Common myeloid progenitor, CD34-positive (primary cell): ENCODE measurements around the gene NOVA2. TPM values are rescaled to one million over a fixed set of nuclear protein-coding genes. Genes with fewer than 3 reads are reported as not detected.

Experiments used
- CTCF ChIA-PET: fragments of 350-600 bp; sonication (Branson Sonifier 250); formaldehyde crosslinking; loops from one replicate; lab custom pipeline; 2021; ENCODE audit warnings: antibody characterized with exemption; lab: Charles Lee
- POLR2A ChIA-PET: fragments of 350-600 bp; sonication (Branson Sonifier 250); formaldehyde crosslinking; loops from one replicate; lab custom pipeline; 2021; ENCODE audit warnings: antibody characterized with exemption; lab: Charles Lee
- DNase-seq, 3 donors: peaks; one replicate each; pipeline versions ENCODE4 v3.0.0 to v3.0.0-alpha.2; 2013
- H3K27ac ChIP-seq, 2 experiments: 1 replicate in 1 of 2; 2 replicates in 1 of 2; pipeline ENCODE4 v1.7.0; 2013; ENCODE audit warnings: inconsistent platforms in 2 of 2, low read length in 2 of 2, mild to moderate bottlenecking in 2 of 2, low read depth in 1 of 2, moderate library complexity in 1 of 2; ENCODE audit not compliant: severe bottlenecking in 2 of 2, insufficient read depth in 1 of 2, poor library complexity in 1 of 2
- H3K27me3 ChIP-seq, 5 experiments: replicated peaks in 2 of 5; 1 replicate in 3 of 5; 2 replicates in 2 of 5; pipeline versions ENCODE4 v1.6.1 to v1.7.0; 2013; ENCODE audit warnings: low read length in 4 of 5, mild to moderate bottlenecking in 2 of 5, moderate library complexity in 2 of 5, inconsistent platforms in 1 of 5; ENCODE audit not compliant: insufficient read depth in 5 of 5, control insufficient read depth in 4 of 5
- H3K36me3 ChIP-seq, 4 experiments: 1 replicate in 2 of 4; 2 replicates in 2 of 4; pipeline versions ENCODE4 v1.6.1 to v1.7.0; 2013; ENCODE audit warnings: low read length in 3 of 4, control low read depth in 1 of 4, mild to moderate bottlenecking in 1 of 4; ENCODE audit not compliant: control insufficient read depth in 4 of 4, insufficient read depth in 4 of 4
- H3K4me1 ChIP-seq, 4 experiments: 1 replicate in 3 of 4; 2 replicates in 1 of 4; pipeline versions ENCODE4 v1.6.1 to v1.7.1; 2013; ENCODE audit warnings: low read length in 3 of 4, mild to moderate bottlenecking in 3 of 4, control low read depth in 1 of 4, inconsistent platforms in 1 of 4, moderate library complexity in 1 of 4; ENCODE audit not compliant: control insufficient read depth in 4 of 4, insufficient read depth in 4 of 4; ENCODE audit errors: control extremely low read depth in 1 of 4
- H3K4me3 ChIP-seq, 7 experiments: 1 replicate in 4 of 7; 2 replicates in 3 of 7; pipeline versions ENCODE4 v1.5.1 to v1.7.0; 2013; ENCODE audit warnings: mild to moderate bottlenecking in 7 of 7, low read length in 6 of 7, moderate library complexity in 6 of 7, inconsistent platforms in 2 of 7, low read depth in 2 of 7, control low read depth in 1 of 7; ENCODE audit not compliant: insufficient read depth in 4 of 7, control insufficient read depth in 1 of 7; ENCODE audit errors: extremely low read depth in 1 of 7
- H3K9me3 ChIP-seq, 5 experiments: 1 replicate in 4 of 5; 2 replicates in 1 of 5; pipeline versions ENCODE4 v1.6.1 to v1.7.1; 2013; ENCODE audit warnings: low read length in 4 of 5, mild to moderate bottlenecking in 2 of 5, inconsistent platforms in 1 of 5, low read depth in 1 of 5, moderate library complexity in 1 of 5; ENCODE audit not compliant: control insufficient read depth in 4 of 5, insufficient read depth in 2 of 5; ENCODE audit errors: control extremely low read depth in 1 of 5
- WGBS: methylation state at CpG from one replicate; pipeline ENCODE4 v1.1.5; 2013; ENCODE audit not compliant: insufficient coverage; 5-methylcytosine and 5-hydroxymethylcytosine counted together
- polyA plus RNA-seq: library from polyadenylated mRNA; unstranded; fragments of 120-200 nt; gene quantifications from one replicate; pipeline ENCODE4 v1.2.1, GENCODE V29; 2013

Gene NOVA2, protein sequence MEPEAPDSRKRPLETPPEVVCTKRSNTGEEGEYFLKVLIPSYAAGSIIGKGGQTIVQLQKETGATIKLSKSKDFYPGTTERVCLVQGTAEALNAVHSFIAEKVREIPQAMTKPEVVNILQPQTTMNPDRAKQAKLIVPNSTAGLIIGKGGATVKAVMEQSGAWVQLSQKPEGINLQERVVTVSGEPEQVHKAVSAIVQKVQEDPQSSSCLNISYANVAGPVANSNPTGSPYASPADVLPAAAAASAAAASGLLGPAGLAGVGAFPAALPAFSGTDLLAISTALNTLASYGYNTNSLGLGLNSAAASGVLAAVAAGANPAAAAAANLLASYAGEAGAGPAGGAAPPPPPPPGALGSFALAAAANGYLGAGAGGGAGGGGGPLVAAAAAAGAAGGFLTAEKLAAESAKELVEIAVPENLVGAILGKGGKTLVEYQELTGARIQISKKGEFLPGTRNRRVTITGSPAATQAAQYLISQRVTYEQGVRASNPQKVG
- polyA plus RNA-seq, result not detected

DNA sequence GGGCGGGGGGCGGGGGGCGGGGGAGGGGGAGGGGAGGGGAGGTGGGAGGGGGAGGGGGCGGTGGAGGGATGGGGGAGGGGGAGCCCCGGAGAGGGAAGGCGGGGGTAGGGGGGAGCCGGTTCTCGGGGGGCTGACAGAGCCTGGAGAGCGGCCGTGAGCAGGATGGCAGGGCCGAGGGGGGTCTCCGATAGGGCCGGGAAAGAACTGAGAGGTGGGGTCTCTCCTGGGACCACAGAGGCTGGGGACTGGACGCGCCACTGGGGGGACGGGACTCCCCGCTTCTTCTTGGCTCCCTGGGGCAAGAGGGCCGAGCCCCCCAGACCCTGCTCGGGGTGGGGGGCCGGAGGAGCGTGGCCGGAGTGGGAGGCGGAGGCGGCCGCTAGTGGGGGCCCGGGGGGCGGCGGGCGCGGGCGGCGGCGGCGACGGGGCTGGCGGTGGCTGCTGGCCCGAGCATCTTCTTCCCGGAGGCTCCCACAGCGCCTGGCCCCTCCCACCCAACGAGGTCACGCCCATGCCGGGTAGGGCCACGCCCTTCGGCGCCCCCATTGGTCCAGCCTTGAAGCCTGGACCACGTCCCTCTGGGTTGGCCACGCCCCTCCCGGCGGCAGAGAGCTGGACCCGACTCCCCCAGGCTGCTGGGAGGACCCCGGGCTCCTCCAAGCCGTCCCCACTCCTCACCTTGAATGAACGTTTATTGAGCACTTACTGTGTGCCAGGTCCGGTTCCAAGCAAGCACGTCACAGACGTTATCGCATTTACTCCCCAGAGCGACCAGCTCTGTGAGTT, at the start of gene NOVA2:
NOVA2 (minus strand) TSS at position 313 of the 786 bp plus-strand sequence. CDS start 514 bp downstream, outside the sequence.
- POLR2A ChIA-PET, result no interaction called here

DNA sequence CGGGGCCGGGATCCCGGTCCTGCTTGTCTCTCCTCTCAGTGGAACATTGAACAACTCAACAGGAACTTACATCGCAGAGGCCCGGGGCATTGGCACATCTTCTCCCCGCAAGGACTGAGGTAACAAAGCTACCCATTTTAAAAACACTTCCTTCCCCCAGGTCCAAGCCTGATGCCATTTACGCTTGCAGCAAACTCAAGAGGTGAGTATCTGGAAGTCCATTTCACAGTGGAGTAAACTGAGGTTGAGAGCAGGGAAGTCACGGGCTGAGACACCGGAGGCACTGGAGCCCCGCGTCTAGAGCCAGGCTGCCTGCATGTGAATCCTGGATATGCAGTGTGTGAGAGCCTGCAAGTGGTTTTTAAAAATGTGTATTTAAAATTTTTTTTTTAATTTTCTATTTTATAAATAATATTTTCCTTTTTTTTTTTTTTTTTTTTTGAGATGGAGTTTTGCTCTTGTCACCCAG, 49.7 kb upstream of the NOVA2 start:
- Histone ChIP-seq H3K27ac (no peak overlapping the region), H3K4me3 (no peak overlapping the region), H3K4me1 (peaks cover 0 to 5% (median 0%) of the 10 kb centered on the region in 4 experiments), H3K27me3 (peaks cover 0 to 59% (median 19%) of the 10 kb centered on the region in 5 experiments), H3K9me3 (peaks cover 0 to 1% (median 0%) of the 10 kb centered on the region in 5 experiments), H3K36me3 (peaks cover 0 to 2% (median 0%) of the 10 kb centered on the region in 4 experiments)
- POLR2A ChIA-PET, result no interaction called here
- no peak for DNase-seq
- CTCF ChIA-PET, result interaction anchor here (1.5 kb wide), 1 partner anchor 19 kb away, joined by 3 read pairs; no protein-coding TSS in a partner anchor
- 47% methylated on average over 6 of the region's 11 CpGs for WGBS

More for the DNA sequence above, at the start of gene NOVA2:
- H3K4me1 ChIP-seq, result peaks cover 0 to 12% (median 8%) of the 10 kb centered on the region in 4 experiments
- CTCF ChIA-PET, result no interaction called here
- H3K36me3 ChIP-seq, result no peaks in the 10 kb centered on the region
- DNase-seq, result peak in 2 of 3 donors; percentile 31 to 36
- H3K27me3 ChIP-seq, result peaks cover 12 to 90% (median 38%) of the 10 kb centered on the region in 5 experiments
- H3K9me3 ChIP-seq, result peaks cover 0 to 3% (median 2%) of the 10 kb centered on the region in 5 experiments
- no peak within 1 kb of the TSS for H3K4me3 ChIP-seq
- no peak within 1 kb of the TSS for H3K27ac ChIP-seq
- 6% methylated on average over 40 of the region's 58 CpGs for WGBS

DNA sequence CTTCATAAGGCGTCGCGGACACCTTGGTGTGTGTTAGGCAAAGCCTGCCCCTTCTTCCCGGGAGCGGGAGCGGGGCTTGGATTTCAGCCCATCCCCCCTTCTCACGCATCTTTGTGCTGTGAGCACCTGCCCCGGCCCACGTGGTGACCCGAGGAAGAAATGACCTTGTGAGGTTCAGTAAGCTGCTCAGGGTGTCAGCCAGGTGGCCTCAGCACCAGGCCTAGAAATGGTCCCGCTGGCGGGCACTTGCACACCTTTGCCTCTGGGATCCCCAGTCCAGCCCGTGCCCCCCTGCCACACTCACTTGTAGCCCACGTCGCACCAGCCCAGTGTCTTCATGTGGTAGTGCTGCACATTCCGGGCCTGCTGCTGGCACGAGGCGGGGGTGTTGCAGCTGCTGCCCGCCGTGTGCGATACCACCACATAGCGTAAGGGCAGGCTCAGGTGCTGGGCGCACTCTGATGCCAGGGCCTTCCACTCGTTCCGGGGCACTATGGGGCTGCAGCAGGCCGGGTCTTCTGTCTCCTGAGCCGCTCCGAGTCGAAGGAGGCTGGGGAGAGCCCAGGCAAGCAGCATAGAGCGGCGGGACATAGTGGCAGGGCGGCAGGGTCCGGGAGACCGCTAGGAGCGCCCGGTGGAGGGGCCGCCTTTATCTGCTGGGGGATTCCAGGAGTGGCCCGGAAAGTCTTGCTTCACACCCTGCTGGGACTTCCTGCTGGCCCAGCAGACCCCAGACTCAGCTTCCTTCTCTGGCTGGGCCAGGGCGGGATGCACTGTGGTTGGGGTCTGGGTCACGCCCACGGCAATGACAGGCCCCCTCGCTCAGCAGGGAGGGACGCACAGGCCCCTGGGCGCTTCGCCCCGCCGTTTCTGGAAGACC, 49.0 kb upstream of the NOVA2 start, which contains the start of gene PGLYRP1:
PGLYRP1 (minus strand) TSS at position 623 of the 880 bp plus-strand sequence; CDS start at position 591, 32 bp downstream.
- 33% methylated on average over 47 of the region's 47 CpGs for WGBS
- CTCF ChIA-PET, result interaction anchor here (1.5 kb wide), 1 partner anchor 20 kb away, joined by 3 read pairs; no protein-coding TSS in a partner anchor
- H3K4me3 ChIP-seq, result no peak within 1 kb of the TSS

DNA sequence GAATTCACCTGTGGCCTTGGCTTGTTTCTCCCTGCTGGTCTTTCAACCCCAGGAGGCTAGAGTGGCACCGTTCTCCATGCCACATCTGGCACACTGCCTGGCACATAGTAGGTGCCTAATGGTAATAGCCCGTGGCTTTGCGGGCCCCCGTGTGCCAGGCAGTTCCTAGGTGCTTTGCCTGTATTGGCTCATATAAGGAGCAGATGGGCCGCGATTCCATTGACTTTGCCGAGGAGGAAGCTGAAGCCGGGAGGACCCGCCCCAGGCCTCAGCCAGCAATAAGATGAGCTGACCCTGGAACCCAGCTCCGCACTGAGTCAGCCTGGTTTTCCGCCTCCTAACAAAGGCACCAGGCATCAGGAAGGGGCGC, 48.4 kb upstream of the NOVA2 start:
- DNase-seq, result no peak

More for the DNA sequence above, 49.0 kb upstream of the NOVA2 start, which contains the start of gene PGLYRP1:
- Histone ChIP-seq H3K27me3 (peaks cover 0 to 56% (median 19%) of the 10 kb centered on the region in 5 experiments), H3K4me1 (peaks cover 0 to 5% (median 0%) of the 10 kb centered on the region in 4 experiments), H3K9me3 (peaks cover 0 to 1% (median 0%) of the 10 kb centered on the region in 5 experiments), H3K27ac (no peak within 1 kb of the TSS), H3K36me3 (peaks cover 0 to 2% (median 0%) of the 10 kb centered on the region in 4 experiments)
- DNase-seq, result no peak
- POLR2A ChIA-PET, result no interaction called here

DNA sequence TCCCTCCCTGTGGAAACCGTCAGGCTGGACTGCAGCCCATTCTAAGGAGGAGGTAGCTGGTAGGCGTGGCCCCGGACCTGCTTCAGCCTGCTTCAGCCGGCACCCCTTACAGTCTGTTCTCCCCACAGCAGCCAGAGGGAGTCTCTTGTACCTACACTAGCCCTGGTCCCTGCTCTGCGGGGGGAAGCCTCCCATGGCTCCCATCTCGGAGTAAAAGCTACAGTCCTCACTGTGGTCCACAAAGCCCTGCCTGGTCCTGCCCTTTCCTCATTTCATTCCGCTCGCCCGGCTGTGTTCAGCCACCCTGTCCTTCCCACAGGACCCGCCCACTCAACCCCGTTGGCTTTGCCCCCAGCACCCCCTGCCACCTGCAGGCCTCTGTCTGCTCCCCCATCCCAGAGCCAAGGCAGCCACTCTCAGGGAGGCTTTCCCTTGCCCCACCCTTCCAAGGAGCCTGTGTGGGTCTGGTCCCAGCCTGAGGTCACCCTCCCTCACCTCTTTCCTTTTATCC, 47.9 kb upstream of the NOVA2 start:
- peaks cover 0 to 1% (median 0%) of the 10 kb centered on the region in 5 experiments for H3K9me3 ChIP-seq
- no peak for DNase-seq
- WGBS, result 77% methylated on average over 11 of the region's 11 CpGs
- H3K36me3 ChIP-seq, result peaks cover 0 to 2% (median 0%) of the 10 kb centered on the region in 4 experiments
- H3K27ac ChIP-seq, result no peak overlapping the region
- peaks cover 0 to 52% (median 19%) of the 10 kb centered on the region in 5 experiments for H3K27me3 ChIP-seq
- POLR2A ChIA-PET, result no interaction called here
- H3K4me3 ChIP-seq, result no peak overlapping the region
- CTCF ChIA-PET, result interaction anchor here (1.0 kb wide), 1 partner anchor 104 kb away, joined by 5 read pairs; no protein-coding TSS in a partner anchor
- peaks cover 0 to 6% (median 2%) of the 10 kb centered on the region in 4 experiments for H3K4me1 ChIP-seq

More for the DNA sequence above, 48.4 kb upstream of the NOVA2 start:
- Histone ChIP-seq H3K4me1 (peaks cover 0 to 5% (median 1%) of the 10 kb centered on the region in 4 experiments), H3K9me3 (peaks cover 0 to 1% (median 0%) of the 10 kb centered on the region in 5 experiments), H3K27me3 (peaks cover 0 to 55% (median 19%) of the 10 kb centered on the region in 5 experiments), H3K4me3 (no peak overlapping the region), H3K27ac (no peak overlapping the region), H3K36me3 (peaks cover 0 to 2% (median 0%) of the 10 kb centered on the region in 4 experiments)
- ChIA-PET CTCF (no interaction called here), POLR2A (no interaction called here)
- 59% methylated on average over 11 of the region's 12 CpGs for WGBS

DNA sequence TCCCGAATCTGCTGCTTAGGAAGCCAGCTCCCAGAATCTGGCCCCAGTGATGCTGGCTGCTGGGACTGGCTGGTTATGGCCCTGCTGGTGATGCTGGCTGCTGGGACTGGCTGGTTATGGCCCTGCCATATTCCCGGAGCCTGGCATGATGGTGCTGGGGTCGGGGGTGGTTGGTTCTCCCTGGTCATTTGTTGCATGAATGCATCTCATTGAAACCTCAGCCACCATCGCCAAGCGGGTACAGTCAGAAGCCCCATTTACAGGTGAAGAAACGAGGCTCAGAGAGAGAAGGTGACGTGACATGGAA, 47.1 kb upstream of the NOVA2 start:
- ChIA-PET CTCF (interaction anchor here (1.0 kb wide), 1 partner anchor 104 kb away, joined by 5 read pairs; no protein-coding TSS in a partner anchor), POLR2A (no interaction called here)
- H3K27me3 ChIP-seq, result peaks cover 0 to 53% (median 23%) of the 10 kb centered on the region in 5 experiments
- peaks cover 0 to 14% (median 10%) of the 10 kb centered on the region in 4 experiments for H3K4me1 ChIP-seq
- no peak for DNase-seq
- no peak overlapping the region for H3K4me3 ChIP-seq
- H3K36me3 ChIP-seq, result peaks cover 0 to 2% (median 0%) of the 10 kb centered on the region in 4 experiments
- no peaks in the 10 kb centered on the region for H3K9me3 ChIP-seq
- 98% methylated on average over 7 of the region's 7 CpGs for WGBS
- H3K27ac ChIP-seq, result no peak overlapping the region
